ENCODE results near the gene SCUBE3. TPM values are rescaled to one million over a fixed set of nuclear protein-coding genes. Genes with fewer than 3 reads are reported as not detected.

The SCUBE3 gene
- total RNA-seq, 1 donor from 2014 or later = 16.3 TPM

Other genes with a start within 250 kb of the SCUBE3 start
- 0.43 TPM in 1 of 2 replicates, not detected in the other for gene TCP11, start 72.6 kb upstream of the SCUBE3 start, total RNA-seq
- 29.3 and 32.9 TPM in 2 replicates for gene ZNF76, start 45.8 kb downstream of the SCUBE3 start, total RNA-seq
- 0.52 and 0.59 TPM in 2 replicates for gene DEF6, start 83.9 kb downstream of the SCUBE3 start, total RNA-seq
- 33.1 and 33.8 TPM in 2 replicates for gene PPARD, start 128.6 kb downstream of the SCUBE3 start, total RNA-seq
- gene FANCE, start 238.4 kb downstream of the SCUBE3 start, total RNA-seq = 7.8 TPM in 2 replicates